PFSK-1 (cell line): ENCODE measurements around the gene MTERF2.

Experiments
- FOXP2 ChIP-seq: optimal IDR thresholded peaks from 2 replicates; pipeline ENCODE3; 2011; ENCODE audit warnings: borderline replicate concordance, control low read depth, inconsistent platforms; ENCODE audit not compliant: insufficient read depth; ENCODE audit errors: extremely low read length, extremely low read depth
- POLR2AphosphoS5 ChIP-seq: IDR thresholded peaks from 2 replicates; pipeline ENCODE4 v1.6.1; 2012; ENCODE audit warnings: low read depth, mild to moderate bottlenecking, control low read depth, low read length, moderate library complexity
- SIN3A ChIP-seq: IDR thresholded peaks from 2 replicates; pipeline ENCODE4 v1.6.1; 2012; ENCODE audit warnings: mild to moderate bottlenecking, low read length, moderate library complexity, borderline replicate concordance; ENCODE audit not compliant: insufficient read depth
- TAF1 ChIP-seq: IDR thresholded peaks from 2 replicates; pipeline ENCODE4 v1.6.1; 2012; ENCODE audit warnings: low read length, control low read depth, borderline replicate concordance; ENCODE audit not compliant: insufficient read depth
- TF ChIP-seq, protein P1 (sequence below), 2 experiments: IDR thresholded peaks; 2 replicates each; pipeline versions ENCODE4 v1.6.1 to v1.8.0; 2011 to 2012; ENCODE audit warnings: low read depth in 2 of 2, low read length in 2 of 2, control low read depth in 1 of 2, inconsistent platforms in 1 of 2, mild to moderate bottlenecking in 1 of 2, moderate library complexity in 1 of 2; ENCODE audit not compliant: insufficient read depth in 1 of 2

The MTERF2 gene

DNA sequence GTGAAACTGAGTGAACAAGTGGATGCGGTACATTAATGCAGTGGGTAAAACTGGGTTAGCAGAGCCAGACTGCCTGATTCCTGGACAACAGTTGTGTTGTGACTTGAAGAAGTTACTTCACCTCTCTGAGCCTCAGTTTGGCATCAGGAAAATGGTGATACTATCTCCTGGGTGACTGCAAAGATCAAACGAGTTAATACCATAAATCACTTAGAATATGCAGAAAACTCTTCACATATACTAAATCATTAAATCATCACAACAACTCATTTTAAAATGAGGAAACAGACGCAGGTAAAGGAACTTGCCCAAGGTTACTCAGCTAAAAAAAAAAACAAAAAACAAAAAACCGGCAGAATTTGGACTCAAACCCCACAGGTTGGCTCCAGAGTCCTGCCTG is 811 bp downstream of the MTERF2 start:
- TF ChIP-seq POLR2AphosphoS5, result no peak
- no peak for TF ChIP-seq TAF1
- TF ChIP-seq SIN3A, result no peak
- TF ChIP-seq, protein P1, sequence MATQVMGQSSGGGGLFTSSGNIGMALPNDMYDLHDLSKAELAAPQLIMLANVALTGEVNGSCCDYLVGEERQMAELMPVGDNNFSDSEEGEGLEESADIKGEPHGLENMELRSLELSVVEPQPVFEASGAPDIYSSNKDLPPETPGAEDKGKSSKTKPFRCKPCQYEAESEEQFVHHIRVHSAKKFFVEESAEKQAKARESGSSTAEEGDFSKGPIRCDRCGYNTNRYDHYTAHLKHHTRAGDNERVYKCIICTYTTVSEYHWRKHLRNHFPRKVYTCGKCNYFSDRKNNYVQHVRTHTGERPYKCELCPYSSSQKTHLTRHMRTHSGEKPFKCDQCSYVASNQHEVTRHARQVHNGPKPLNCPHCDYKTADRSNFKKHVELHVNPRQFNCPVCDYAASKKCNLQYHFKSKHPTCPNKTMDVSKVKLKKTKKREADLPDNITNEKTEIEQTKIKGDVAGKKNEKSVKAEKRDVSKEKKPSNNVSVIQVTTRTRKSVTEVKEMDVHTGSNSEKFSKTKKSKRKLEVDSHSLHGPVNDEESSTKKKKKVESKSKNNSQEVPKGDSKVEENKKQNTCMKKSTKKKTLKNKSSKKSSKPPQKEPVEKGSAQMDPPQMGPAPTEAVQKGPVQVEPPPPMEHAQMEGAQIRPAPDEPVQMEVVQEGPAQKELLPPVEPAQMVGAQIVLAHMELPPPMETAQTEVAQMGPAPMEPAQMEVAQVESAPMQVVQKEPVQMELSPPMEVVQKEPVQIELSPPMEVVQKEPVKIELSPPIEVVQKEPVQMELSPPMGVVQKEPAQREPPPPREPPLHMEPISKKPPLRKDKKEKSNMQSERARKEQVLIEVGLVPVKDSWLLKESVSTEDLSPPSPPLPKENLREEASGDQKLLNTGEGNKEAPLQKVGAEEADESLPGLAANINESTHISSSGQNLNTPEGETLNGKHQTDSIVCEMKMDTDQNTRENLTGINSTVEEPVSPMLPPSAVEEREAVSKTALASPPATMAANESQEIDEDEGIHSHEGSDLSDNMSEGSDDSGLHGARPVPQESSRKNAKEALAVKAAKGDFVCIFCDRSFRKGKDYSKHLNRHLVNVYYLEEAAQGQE (IDR thresholded peaks at IDR 0.05; ENCODE audit: insufficient read depth in 1 of 2, low read depth in 2 of 2, low read length in 2 of 2), result no peak
- no peak for TF ChIP-seq FOXP2

DNA sequence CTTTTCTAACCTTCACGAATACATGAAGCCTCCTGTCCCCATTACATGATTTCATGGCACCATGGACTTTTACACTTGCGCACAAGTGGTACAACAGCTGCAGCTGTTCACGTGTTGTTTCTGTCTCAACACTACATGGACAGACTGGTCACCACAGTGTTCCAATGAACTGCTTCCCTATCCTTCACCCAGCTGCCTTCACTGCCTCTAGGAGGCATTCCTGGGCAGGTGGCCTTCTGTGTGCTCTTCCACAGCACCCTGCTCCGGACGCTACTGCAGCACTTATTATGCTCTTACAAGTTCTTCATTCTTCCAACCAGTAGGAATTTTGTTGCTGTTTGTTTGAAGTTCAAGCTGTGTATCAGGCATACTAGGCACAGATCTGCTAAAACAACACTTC is 1.5 kb downstream of the MTERF2 start:
- TF ChIP-seq FOXP2 (no peak), SIN3A (no peak), POLR2AphosphoS5 (no peak), TAF1 (no peak)
- TF ChIP-seq, protein P1 (IDR thresholded peaks at IDR 0.05; ENCODE audit: insufficient read depth in 1 of 2, low read depth in 2 of 2, low read length in 2 of 2), result no peak

DNA sequence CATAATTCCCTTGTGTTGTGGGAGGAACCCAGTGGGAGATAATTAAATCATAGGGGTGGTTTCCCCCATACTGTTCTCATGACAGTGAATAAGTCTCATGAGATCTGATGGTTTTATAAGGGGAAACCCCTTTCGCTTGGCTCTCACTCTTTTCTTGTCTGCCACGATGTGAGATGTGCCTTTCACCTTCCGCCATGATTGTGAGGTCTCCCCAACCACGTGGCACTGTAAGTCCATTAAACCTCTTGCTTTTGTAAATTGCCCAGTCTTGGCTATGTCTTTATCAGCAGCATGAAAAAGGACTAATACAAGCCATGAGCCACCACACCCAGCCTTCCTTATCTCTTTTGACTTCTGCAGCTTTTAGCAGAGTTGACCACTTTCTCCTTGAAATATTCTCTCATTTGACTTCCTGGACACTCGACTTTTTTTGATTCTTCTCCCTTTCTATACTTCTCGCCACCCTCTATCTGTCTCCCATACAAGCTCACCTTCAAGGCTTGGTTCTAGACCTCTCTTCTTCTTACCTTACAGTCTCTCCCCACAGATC is 2.3 kb downstream of the MTERF2 start:
- TF ChIP-seq, protein P1 (IDR thresholded peaks at IDR 0.05; ENCODE audit: insufficient read depth in 1 of 2, low read depth in 2 of 2, low read length in 2 of 2), result no peak
- TF ChIP-seq TAF1 (no peak), POLR2AphosphoS5 (no peak), SIN3A (no peak), FOXP2 (no peak)

DNA sequence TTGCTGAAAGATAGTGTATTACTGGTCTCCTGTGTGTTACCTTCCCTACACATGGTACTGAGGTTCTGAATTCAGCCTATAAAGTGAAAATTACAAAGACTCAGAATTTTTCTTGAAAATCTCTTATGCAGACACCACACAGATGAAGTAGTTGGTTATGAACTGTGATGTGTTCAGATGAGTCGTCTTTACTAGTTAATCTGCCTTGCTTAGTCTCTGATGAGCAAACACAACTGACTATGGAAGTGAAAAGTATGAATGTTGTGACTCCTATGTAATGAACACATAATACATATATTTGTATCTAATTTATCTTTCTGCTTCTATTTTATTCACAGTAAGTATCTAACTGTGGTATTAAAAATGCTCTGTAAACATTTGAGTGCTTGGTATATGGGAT is 4.7 kb downstream of the MTERF2 start:
- no peak for TF ChIP-seq POLR2AphosphoS5
- no peak for TF ChIP-seq FOXP2
- TF ChIP-seq, protein P1 (IDR thresholded peaks at IDR 0.05; ENCODE audit: insufficient read depth in 1 of 2, low read depth in 2 of 2, low read length in 2 of 2), result no peak

DNA sequence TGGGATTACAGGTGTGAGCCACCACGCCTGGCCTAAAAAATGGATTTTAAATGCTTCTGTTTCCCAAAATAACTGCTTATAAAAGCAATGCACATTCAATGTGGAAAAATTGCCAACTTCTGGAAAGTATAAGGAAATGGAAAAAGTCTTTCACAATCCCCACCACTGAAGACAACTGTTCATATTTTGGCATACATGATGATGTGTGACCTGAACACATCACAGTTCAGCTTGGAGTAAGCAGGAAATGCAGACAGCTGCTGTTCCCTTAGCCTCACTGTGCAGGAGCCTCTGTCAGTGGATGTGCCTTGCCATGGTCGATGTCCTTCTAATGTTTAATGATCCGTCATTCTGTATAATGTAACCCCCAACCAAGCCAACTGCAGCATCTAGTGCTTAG is 5.2 kb downstream of the MTERF2 start:
- no peak for TF ChIP-seq FOXP2
- TF ChIP-seq TAF1, result no peak
- TF ChIP-seq, protein P1 (IDR thresholded peaks at IDR 0.05; ENCODE audit: insufficient read depth in 1 of 2, low read depth in 2 of 2, low read length in 2 of 2), result no peak
- TF ChIP-seq POLR2AphosphoS5, result no peak
